H9 (cell line): ENCODE results near the gene PCSK6. TPM values are rescaled to one million over a fixed set of nuclear protein-coding genes. Genes with fewer than 3 reads are reported as not detected.

ENCODE experiments used
- DNase-seq: peaks from one replicate; pipeline ENCODE4 v3.0.0-alpha.2; 2017
- H2AFZ ChIP-seq: one replicate; pipeline ENCODE4 v1.6.1; 2013; ENCODE audit warnings: mild to moderate bottlenecking, low read length, control low read depth, moderate library complexity
- H2AK5ac ChIP-seq: 2 replicates; pipeline ENCODE4 v1.6.1; 2013; ENCODE audit warnings: low read length, control low read depth, mixed read lengths; ENCODE audit not compliant: insufficient read length
- H2BK120ac ChIP-seq: one replicate; pipeline ENCODE4 v1.6.1; 2013; ENCODE audit warnings: low read depth, mild to moderate bottlenecking, low read length, control low read depth, inconsistent platforms; ENCODE audit not compliant: poor library complexity, severe bottlenecking
- H2BK12ac ChIP-seq: 2 replicates; pipeline ENCODE4 v1.6.1; 2013; ENCODE audit warnings: low read length, control low read depth, mixed read lengths, low read depth; ENCODE audit not compliant: insufficient read length
- H2BK15ac ChIP-seq: 2 replicates; pipeline ENCODE4 v1.6.1; 2013; ENCODE audit warnings: low read depth, low read length, control low read depth
- H2BK20ac ChIP-seq: one replicate; pipeline ENCODE4 v1.6.1; 2013; ENCODE audit warnings: low read depth, mild to moderate bottlenecking, low read length, control low read depth, inconsistent platforms; ENCODE audit not compliant: poor library complexity, severe bottlenecking
- H2BK5ac ChIP-seq: 2 replicates; pipeline ENCODE4 v1.6.1; 2013; ENCODE audit warnings: low read length, control low read depth, mixed read lengths; ENCODE audit not compliant: insufficient read length
- H3K14ac ChIP-seq: 2 replicates; pipeline ENCODE4 v1.6.1; 2013; ENCODE audit warnings: low read length, control low read depth; ENCODE audit not compliant: insufficient read depth
- H3K18ac ChIP-seq: 2 replicates; pipeline ENCODE4 v1.6.1; 2013; ENCODE audit warnings: low read depth, mild to moderate bottlenecking, mixed read lengths, low read length, control low read depth; ENCODE audit not compliant: insufficient read length
- H3K23ac ChIP-seq: 2 replicates; pipeline ENCODE4 v1.6.1; 2013; ENCODE audit warnings: low read length, control low read depth, mixed read lengths, low read depth; ENCODE audit not compliant: insufficient read length
- H3K23me2 ChIP-seq: 2 replicates; pipeline ENCODE4 v1.6.1; 2013; ENCODE audit warnings: low read depth, mild to moderate bottlenecking, mixed read lengths, low read length, control low read depth; ENCODE audit not compliant: insufficient read length, poor library complexity, severe bottlenecking
- H3K27ac ChIP-seq: 2 replicates; pipeline ENCODE4 v1.5.1; 2013; ENCODE audit warnings: low read length, control low read depth, mixed read lengths, low read depth; ENCODE audit not compliant: insufficient read length
- H3K27me3 ChIP-seq: 2 replicates; pipeline ENCODE4 v1.6.1; 2013; ENCODE audit warnings: low read length, control low read depth, inconsistent platforms; ENCODE audit not compliant: insufficient read depth
- H3K4ac ChIP-seq: 2 replicates; pipeline ENCODE4 v1.6.1; 2013; ENCODE audit warnings: low read depth, mild to moderate bottlenecking, control low read depth, inconsistent platforms, low read length, moderate library complexity
- H3K4me1 ChIP-seq: 2 replicates; pipeline ENCODE4 v1.6.1; 2013; ENCODE audit warnings: low read length, control low read depth, inconsistent platforms; ENCODE audit not compliant: insufficient read depth
- H3K4me2 ChIP-seq: 2 replicates; pipeline ENCODE4 v1.6.1; 2013; ENCODE audit warnings: low read length, control low read depth, mixed read lengths; ENCODE audit not compliant: insufficient read length, insufficient read depth
- H3K56ac ChIP-seq: 2 replicates; pipeline ENCODE4 v1.6.1; 2013; ENCODE audit warnings: low read depth, mild to moderate bottlenecking, mixed read lengths, low read length, control low read depth; ENCODE audit not compliant: insufficient read length
- H3K79me1 ChIP-seq: 2 replicates; pipeline ENCODE4 v1.6.1; 2013; ENCODE audit warnings: low read depth, mild to moderate bottlenecking, moderate library complexity, low read length, control low read depth, inconsistent platforms; ENCODE audit not compliant: insufficient read depth, poor library complexity, severe bottlenecking
- H3K79me2 ChIP-seq: 2 replicates; pipeline ENCODE4 v1.6.1; 2013; ENCODE audit warnings: low read length, control low read depth, inconsistent platforms; ENCODE audit not compliant: insufficient read depth
- H3K9ac ChIP-seq: 2 replicates; pipeline ENCODE4 v1.6.1; 2013; ENCODE audit warnings: low read length, control low read depth, mixed read lengths; ENCODE audit not compliant: insufficient read length; ENCODE audit errors: extremely low read depth
- H3K9me3 ChIP-seq: one replicate; pipeline ENCODE4 v1.6.1; 2013; ENCODE audit warnings: low read depth, low read length, inconsistent platforms; ENCODE audit not compliant: control insufficient read depth
- H3T11ph ChIP-seq: one replicate; pipeline ENCODE4 v1.6.1; 2013; ENCODE audit warnings: mild to moderate bottlenecking, low read length, control low read depth, inconsistent platforms
- H4K20me1 ChIP-seq: one replicate; pipeline ENCODE4 v1.6.1; 2013; ENCODE audit not compliant: control insufficient read depth, insufficient read length, insufficient read depth
- H4K5ac ChIP-seq: 2 replicates; pipeline ENCODE4 v1.6.1; 2013; ENCODE audit warnings: low read depth, mild to moderate bottlenecking, mixed read lengths, low read length, control low read depth; ENCODE audit not compliant: insufficient read length
- H4K8ac ChIP-seq: replicated peaks from 2 replicates; pipeline ENCODE4 v1.6.1; 2013; ENCODE audit warnings: low read length, control low read depth, mixed read lengths, low read depth; ENCODE audit not compliant: insufficient read length
- H4K91ac ChIP-seq: 2 replicates; pipeline ENCODE4 v1.6.1; 2013; ENCODE audit warnings: low read depth, mild to moderate bottlenecking, moderate library complexity, mixed read lengths, low read length, control low read depth; ENCODE audit not compliant: insufficient read length
- H3K27ac Mint-ChIP-seq, 3 experiments: 2 replicates in 2 of 3; 3 replicates in 1 of 3; pipeline ENCODE4 v1.8.0; 2020 to 2021; ENCODE audit warnings: mixed read lengths in 3 of 3, mild to moderate bottlenecking in 1 of 3, moderate library complexity in 1 of 3
- H3K27me3 Mint-ChIP-seq: 2 replicates; pipeline ENCODE4 v1.8.0; 2021; ENCODE audit warnings: low read depth, mild to moderate bottlenecking, moderate library complexity, mixed read lengths
- H3K36me3 Mint-ChIP-seq, 3 experiments: 2 replicates in 2 of 3; 3 replicates in 1 of 3; pipeline ENCODE4 v1.8.0; 2020 to 2021; ENCODE audit warnings: low read depth in 3 of 3, mixed read lengths in 3 of 3; ENCODE audit not compliant: insufficient read depth in 1 of 3
- H3K4me1 Mint-ChIP-seq, 2 experiments: 2 replicates each; pipeline ENCODE4 v1.8.0; 2020; ENCODE audit warnings: mixed read lengths in 2 of 2
- H3K4me3 Mint-ChIP-seq, 2 experiments: 2 replicates in 1 of 2; 3 replicates in 1 of 2; pipeline ENCODE4 v1.8.0; 2020 to 2021; ENCODE audit warnings: mild to moderate bottlenecking in 2 of 2, mixed read lengths in 2 of 2, moderate library complexity in 1 of 2
- H3K9me3 Mint-ChIP-seq, 2 experiments: 2 replicates in 1 of 2; 3 replicates in 1 of 2; pipeline ENCODE4 v1.8.0; 2020; ENCODE audit warnings: mild to moderate bottlenecking in 2 of 2, mixed read lengths in 2 of 2, moderate library complexity in 1 of 2
- WGBS: extraction: QIAGEN DNeasy Blood & Tissue Kit; methylation state at CpG from one replicate; pipeline ENCODE4 v1.1.7; 2013; ENCODE audit warnings: missing lambda C conversion rate, low lambda C conversion rate, mixed read lengths; ENCODE audit not compliant: insufficient read length; ENCODE audit errors: extremely low coverage; 5-methylcytosine and 5-hydroxymethylcytosine counted together
- total RNA-seq: library from RNA; stranded (reverse); gene quantifications from 2 replicates; pipeline ENCODE4 v1.2.1, GENCODE V29; 2021
- TF ChIP-seq, protein P1 (sequence below): fragments of 200-600 bp; sonication (generic); conservative IDR thresholded peaks from 3 replicates; pipeline ENCODE4 v1.8.0; 2021; ENCODE audit warnings: antibody characterized with exemption, mild to moderate bottlenecking

The PCSK6 gene
- total RNA-seq, 1 experiment from 2014 or later, result 4.0 TPM

- no peaks in the 10 kb centered on the region for H3K36me3 Mint-ChIP-seq
- WGBS, result no CpG with 5 or more reads among the region's 10 CpGs
- no peak overlapping the region for H2BK5ac ChIP-seq
Observed at GRCh38 chr15:101306341-101307047, 183.0 kb downstream of the PCSK6 start.

More at GRCh38 chr15:101306341-101307047, 183.0 kb downstream of the PCSK6 start:
- no peaks in the 10 kb centered on the region for H3K23me2 ChIP-seq
- Mint-ChIP-seq H3K4me3 (no peak overlapping the region), H3K4me1 (peaks cover 0 to 4% of the 10 kb centered on the region in 2 experiments; a peak in 1 of 4 replicates), H3K27me3 (no peaks in the 10 kb centered on the region), H3K9me3 (no peaks in the 10 kb centered on the region), H3K27ac (peak overlapping the region in 1 of 3 experiments; percentile 55; a peak in 2 of 7 replicates)
- H2BK120ac ChIP-seq, result no peak overlapping the region
- no peaks in the 10 kb centered on the region for H3K9me3 ChIP-seq
- H3K4me1 ChIP-seq, result no peaks in the 10 kb centered on the region
- H3K18ac ChIP-seq, result no peak overlapping the region
- no peak overlapping the region for H4K5ac ChIP-seq
- no peak overlapping the region for H3K27ac ChIP-seq
- H3K56ac ChIP-seq, result no peak overlapping the region
- H2AK5ac ChIP-seq, result no peak overlapping the region
- H3K79me1 ChIP-seq, result no peaks in the 10 kb centered on the region
- no peak overlapping the region for H3K4ac ChIP-seq
- no peak overlapping the region for H4K8ac ChIP-seq
- H2BK20ac ChIP-seq, result no peak overlapping the region
- no peak overlapping the region for H3T11ph ChIP-seq
- H3K14ac ChIP-seq, result no peak overlapping the region
- H4K91ac ChIP-seq, result no peak overlapping the region
- no peak overlapping the region for H3K9ac ChIP-seq
- no peak overlapping the region for H2AFZ ChIP-seq
- no peaks in the 10 kb centered on the region for H3K27me3 ChIP-seq
- no peak overlapping the region for H3K23ac ChIP-seq
- TF ChIP-seq, protein P1, sequence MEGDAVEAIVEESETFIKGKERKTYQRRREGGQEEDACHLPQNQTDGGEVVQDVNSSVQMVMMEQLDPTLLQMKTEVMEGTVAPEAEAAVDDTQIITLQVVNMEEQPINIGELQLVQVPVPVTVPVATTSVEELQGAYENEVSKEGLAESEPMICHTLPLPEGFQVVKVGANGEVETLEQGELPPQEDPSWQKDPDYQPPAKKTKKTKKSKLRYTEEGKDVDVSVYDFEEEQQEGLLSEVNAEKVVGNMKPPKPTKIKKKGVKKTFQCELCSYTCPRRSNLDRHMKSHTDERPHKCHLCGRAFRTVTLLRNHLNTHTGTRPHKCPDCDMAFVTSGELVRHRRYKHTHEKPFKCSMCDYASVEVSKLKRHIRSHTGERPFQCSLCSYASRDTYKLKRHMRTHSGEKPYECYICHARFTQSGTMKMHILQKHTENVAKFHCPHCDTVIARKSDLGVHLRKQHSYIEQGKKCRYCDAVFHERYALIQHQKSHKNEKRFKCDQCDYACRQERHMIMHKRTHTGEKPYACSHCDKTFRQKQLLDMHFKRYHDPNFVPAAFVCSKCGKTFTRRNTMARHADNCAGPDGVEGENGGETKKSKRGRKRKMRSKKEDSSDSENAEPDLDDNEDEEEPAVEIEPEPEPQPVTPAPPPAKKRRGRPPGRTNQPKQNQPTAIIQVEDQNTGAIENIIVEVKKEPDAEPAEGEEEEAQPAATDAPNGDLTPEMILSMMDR, result no peak
- no peaks in the 10 kb centered on the region for H4K20me1 ChIP-seq
- no peak overlapping the region for H2BK12ac ChIP-seq
- no peak overlapping the region for H2BK15ac ChIP-seq
- no peak overlapping the region for H3K4me2 ChIP-seq
- H3K79me2 ChIP-seq, result no peaks in the 10 kb centered on the region
- DNase-seq, result peak; percentile 18
